ENCODE measurements around the gene C1orf52. TPM values are rescaled to one million over a fixed set of nuclear protein-coding genes. Genes with fewer than 3 reads are reported as not detected.
A peak's percentile ranks its signal among the peaks of the same experiment; 100 is the strongest.

The C1orf52 gene
- total RNA-seq, 6 experiments from 2014 or later, result 20.6 to 26.1 (median 22.7) TPM

DNA sequence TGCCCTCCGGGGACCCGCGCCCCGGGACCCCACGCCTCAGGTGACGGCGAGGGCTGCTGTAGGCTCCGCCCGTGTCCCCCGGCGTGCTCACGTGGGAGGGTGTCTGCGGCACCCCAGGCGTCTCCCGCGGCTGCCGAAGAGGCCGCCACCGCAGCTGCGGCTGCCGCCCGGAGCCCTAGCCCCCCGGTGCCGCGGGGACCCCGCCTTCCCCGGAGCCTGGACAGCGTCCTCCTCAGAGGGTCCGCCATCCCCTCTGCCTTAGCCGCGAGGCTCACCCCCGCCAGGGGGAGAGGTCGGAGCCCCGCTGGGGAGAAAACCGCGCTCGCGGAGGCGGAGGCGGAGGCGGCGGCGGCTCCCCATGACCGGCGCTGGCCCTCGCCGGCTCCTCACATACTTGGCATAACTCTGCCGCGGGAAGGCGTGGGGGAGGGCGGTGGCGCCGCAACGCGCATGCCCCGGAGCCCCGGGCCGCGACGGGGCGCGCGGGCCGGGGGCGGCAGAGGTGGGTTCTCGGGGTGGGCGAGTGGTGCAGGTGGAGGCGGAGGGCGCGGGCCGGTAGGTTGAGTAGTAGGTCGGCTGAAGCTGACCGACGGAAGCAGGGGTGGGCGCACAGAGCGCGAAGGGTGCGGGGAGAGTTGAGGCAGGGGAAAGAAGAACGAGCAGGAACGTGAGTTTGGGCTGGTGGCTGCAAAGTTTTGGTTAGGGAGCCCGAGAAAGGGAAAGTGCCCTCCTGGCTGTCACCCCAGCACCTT lies 57.9 kb downstream of the C1orf52 start:
- peak; percentile 48 for DNase-seq
- Mint-ChIP-seq H3K36me3 (ENCODE audit: low read depth) (peaks cover 13% of the 10 kb centered on the region), H3K27ac (peak overlapping the region; percentile 86), H3K4me3 (peak overlapping the region; percentile 98), H3K9me3 (no peaks in the 10 kb centered on the region), H3K27me3 (ENCODE audit: insufficient read depth) (peaks cover 3% of the 10 kb centered on the region; the same call in 1 of the 2 replicates), H3K4me1 (ENCODE audit: low read depth) (peaks cover 59% of the 10 kb centered on the region)
- TF ChIP-seq, protein P1, sequence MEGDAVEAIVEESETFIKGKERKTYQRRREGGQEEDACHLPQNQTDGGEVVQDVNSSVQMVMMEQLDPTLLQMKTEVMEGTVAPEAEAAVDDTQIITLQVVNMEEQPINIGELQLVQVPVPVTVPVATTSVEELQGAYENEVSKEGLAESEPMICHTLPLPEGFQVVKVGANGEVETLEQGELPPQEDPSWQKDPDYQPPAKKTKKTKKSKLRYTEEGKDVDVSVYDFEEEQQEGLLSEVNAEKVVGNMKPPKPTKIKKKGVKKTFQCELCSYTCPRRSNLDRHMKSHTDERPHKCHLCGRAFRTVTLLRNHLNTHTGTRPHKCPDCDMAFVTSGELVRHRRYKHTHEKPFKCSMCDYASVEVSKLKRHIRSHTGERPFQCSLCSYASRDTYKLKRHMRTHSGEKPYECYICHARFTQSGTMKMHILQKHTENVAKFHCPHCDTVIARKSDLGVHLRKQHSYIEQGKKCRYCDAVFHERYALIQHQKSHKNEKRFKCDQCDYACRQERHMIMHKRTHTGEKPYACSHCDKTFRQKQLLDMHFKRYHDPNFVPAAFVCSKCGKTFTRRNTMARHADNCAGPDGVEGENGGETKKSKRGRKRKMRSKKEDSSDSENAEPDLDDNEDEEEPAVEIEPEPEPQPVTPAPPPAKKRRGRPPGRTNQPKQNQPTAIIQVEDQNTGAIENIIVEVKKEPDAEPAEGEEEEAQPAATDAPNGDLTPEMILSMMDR (IDR thresholded peaks at IDR 0.05), result no peak; the same call in 1 of the 2 replicates

DNA sequence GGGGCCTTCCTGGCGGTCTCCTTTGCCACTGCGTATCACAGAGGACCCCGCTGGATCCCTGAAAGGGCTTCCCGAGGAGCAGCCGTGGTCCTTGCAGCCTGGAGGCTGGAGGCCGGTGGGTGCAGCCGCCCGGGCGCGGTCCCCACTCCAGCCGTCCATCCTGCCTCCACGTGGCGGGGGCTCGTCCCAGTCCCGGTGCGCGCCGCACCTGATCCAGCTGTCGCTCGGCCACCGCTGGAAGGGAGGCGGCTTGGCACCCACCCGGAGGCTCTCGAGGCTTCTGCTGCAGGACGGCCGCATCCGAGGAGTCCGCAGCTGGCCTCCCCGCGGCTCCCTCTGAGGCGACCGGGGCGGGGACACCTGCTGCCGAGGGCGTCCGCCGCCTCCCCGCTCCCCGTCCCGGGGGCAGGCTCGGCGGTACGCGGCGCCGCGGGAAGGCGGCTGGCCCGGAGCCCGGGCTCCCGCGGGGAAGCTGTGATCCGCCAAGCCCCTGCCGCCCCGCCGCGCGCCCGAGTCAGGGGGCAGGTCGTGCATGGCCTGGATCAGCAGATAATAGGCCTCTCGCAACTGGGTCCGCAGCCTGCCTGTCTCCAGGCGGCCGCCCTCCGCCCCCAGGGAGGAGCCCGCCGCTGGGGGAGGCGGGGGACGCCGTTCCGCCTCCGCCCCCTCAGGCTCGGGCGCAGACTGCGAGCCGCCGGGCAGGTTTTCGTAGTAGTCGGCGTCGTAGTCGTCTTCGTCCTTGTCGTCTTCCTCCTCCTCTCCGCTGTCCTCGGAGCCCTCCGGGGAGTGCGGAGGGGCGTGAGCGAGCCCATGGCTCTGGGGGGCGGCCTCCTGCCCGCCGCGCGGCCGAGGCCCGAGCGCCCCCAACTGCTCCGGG lies 58.8 kb downstream of the C1orf52 start, which contains the start of gene SYDE2:
Gene SYDE2 (minus strand): TSS at position 554 of the 877 bp plus-strand sequence. CDS start 20 bp downstream, at position 534.
- Mint-ChIP-seq H3K4me1 (ENCODE audit: low read depth) (peaks cover 67% of the 10 kb centered on the region), H3K27ac (peak within 1 kb of the TSS; percentile 86), H3K27me3 (ENCODE audit: insufficient read depth) (peaks cover 3% of the 10 kb centered on the region; the same call in 1 of the 2 replicates), H3K9me3 (no peaks in the 10 kb centered on the region), H3K36me3 (ENCODE audit: low read depth) (peaks cover 13% of the 10 kb centered on the region), H3K4me3 (peak within 1 kb of the TSS; percentile 98)
- DNase-seq, result peak; percentile 56
- TF ChIP-seq, protein P1 (IDR thresholded peaks at IDR 0.05), result no peak

Other genes starting within 250 kb of the C1orf52 start
- under 1 TPM; 0.09 to 0.51 (median 0.28) TPM for gene MCOLN3, start 211.2 kb downstream of the C1orf52 start, total RNA-seq (2021; fragmentation: NEBNext Ultra II Directional; extraction: Animal tissue kit (Norgen Biotek cat#: 25700))
- gene SYDE2, start 58.6 kb downstream of the C1orf52 start, total RNA-seq (2021; fragmentation: NEBNext Ultra II Directional; extraction: Animal tissue kit (Norgen Biotek cat#: 25700)), result 10 to 100 TPM in 4 of 6 experiments, 1 to 10 TPM in 2; 9.1 to 12.3 (median 10.3) TPM
- gene BCL10, start 17.0 kb upstream of the C1orf52 start, total RNA-seq (2021; fragmentation: NEBNext Ultra II Directional; extraction: Animal tissue kit (Norgen Biotek cat#: 25700)), result 10 to 100 TPM; 33.4 to 45.6 (median 39.2) TPM
- gene DDAH1, start 205.5 kb upstream of the C1orf52 start, total RNA-seq (2021; fragmentation: NEBNext Ultra II Directional; extraction: Animal tissue kit (Norgen Biotek cat#: 25700)), result 100 to 1,000 TPM; 235 to 320 (median 277) TPM